T-helper 2 cell treated with Interferon-gamma antibody and Interleukin-4, amounts not matched to agents 100 ng/mL and 5 ng/mL, for 36 hours (primary cell): ENCODE data around the gene HTR3E. TPM values are rescaled to one million over a fixed set of nuclear protein-coding genes. Genes with fewer than 3 reads are reported as not detected.
"Not testable (repeated sequence)": the region's sequence is repeated elsewhere in the genome, so short reads cannot be mapped to it uniquely, and the experiment has no call there.

Experiments used
- intact Hi-C: fragments of 100-400 bp; cut with micrococcal nuclease; formaldehyde crosslinking; loops from one replicate; pipeline ENCODE4 v1.15.1; 2023
- total RNA-seq: library from RNA; stranded (reverse); gene quantifications from 2 replicates; pipeline ENCODE4 v1.2.3, GENCODE V29; 2022

Gene HTR3E
- total RNA-seq, result not detected in 2 replicates

GRCh38 chr3:184096811-184097383, at the start of gene HTR3E:
TSS of gene HTR3E (plus strand) at chr3:184097064. CDS start at chr3:184097530, 466 bp downstream.
- intact Hi-C loops, result no loop called here

GRCh38 chr3:184050217-184050847, 46.5 kb upstream of the HTR3E start:
- intact Hi-C loops, result no loop called here

GRCh38 chr3:184052767-184053166, 44.1 kb upstream of the HTR3E start, which contains the start of gene HTR3C:
TSS of gene HTR3C (plus strand) at chr3:184053047. CDS start at chr3:184053081, 34 bp downstream.
- intact Hi-C loops, result no loop called here

- intact Hi-C loops, result no loop called here
Observed at GRCh38 chr3:184058029-184058428, 38.8 kb upstream of the HTR3E start.

GRCh38 chr3:184059424-184059823, 37.4 kb upstream of the HTR3E start:
- intact Hi-C loops, result no loop called here

- intact Hi-C loops, result no loop called here
Observed at GRCh38 chr3:184062637-184063036, 34.2 kb upstream of the HTR3E start.

GRCh38 chr3:184066211-184066610, 30.7 kb upstream of the HTR3E start:
- intact Hi-C loops, result no loop called here

GRCh38 chr3:184067573-184068055, 29.2 kb upstream of the HTR3E start:
- intact Hi-C loops, result no loop called here

GRCh38 chr3:184068344-184068743, 28.5 kb upstream of the HTR3E start:
- intact Hi-C loops, result no loop called here

- intact Hi-C loops, result not testable (repeated sequence)
Observed at GRCh38 chr3:184071142-184071541, 25.7 kb upstream of the HTR3E start.

- intact Hi-C loops, result no loop called here
Observed at GRCh38 chr3:184073621-184074020, 23.2 kb upstream of the HTR3E start.

GRCh38 chr3:184075901-184076300, 21.0 kb upstream of the HTR3E start:
- intact Hi-C loops, result no loop called here

GRCh38 chr3:184077881-184078280, 19.0 kb upstream of the HTR3E start:
- intact Hi-C loops, result no loop called here

- intact Hi-C loops, result no loop called here
Observed at GRCh38 chr3:184078851-184079250, 18.0 kb upstream of the HTR3E start.

- intact Hi-C loops, result no loop called here
Observed at GRCh38 chr3:184081116-184081830, 15.6 kb upstream of the HTR3E start.

- intact Hi-C loops, result no loop called here
Observed at GRCh38 chr3:184082034-184082433, 14.8 kb upstream of the HTR3E start.

- intact Hi-C loops, result no loop called here
Observed at GRCh38 chr3:184082465-184082864, 14.4 kb upstream of the HTR3E start.

- intact Hi-C loops, result no loop called here
Observed at GRCh38 chr3:184085389-184085852, 11.4 kb upstream of the HTR3E start.

- intact Hi-C loops, result no loop called here
Observed at GRCh38 chr3:184092199-184092598, 4.7 kb upstream of the HTR3E start.

GRCh38 chr3:184097556-184097955, 692 bp downstream of the HTR3E start:
- intact Hi-C loops, result no loop called here

GRCh38 chr3:184099806-184100686, 3.2 kb downstream of the HTR3E start:
- intact Hi-C loops, result no loop called here
